IMR-90 (cell line): ENCODE results near the gene ANKHD1. TPM values are rescaled to one million over a fixed set of nuclear protein-coding genes. Genes with fewer than 3 reads are reported as not detected.

Source experiments
- ATAC-seq: fragments of 200-7000 bp; cut with Tn5 transposase; 2 replicates; pipeline ENCODE4 v1.9.1; 2020; ENCODE audit warnings: low read depth, mild to moderate bottlenecking, moderate library complexity
- BruUV-seq: library from RNA; stranded (reverse); fragments of 400-500 nt; replicated peaks from 2 replicates; lab custom pipeline; 2021; lab: Mats Ljungman, UMichigan
- CTCF ChIA-PET: fragments of 300-600 bp; formaldehyde crosslinking; extraction: SDS; loops from one replicate; lab custom pipeline; 2021; ENCODE audit warnings: antibody characterized with exemption; lab: Yijun Ruan, JAX
- POLR2A ChIA-PET: fragments of 300-600 bp; sonication (Branson Sonifier 250); formaldehyde crosslinking; loops from one replicate; lab custom pipeline; 2022; ENCODE audit warnings: antibody characterized with exemption; ENCODE audit not compliant: unreplicated experiment; lab: Charles Lee
- DNase-seq: peaks from one replicate; pipeline ENCODE4 v3.0.0; 2013
- H2AFZ ChIP-seq: replicated peaks from 2 replicates; pipeline ENCODE3; 2013; ENCODE audit warnings: low read length, mild to moderate bottlenecking; ENCODE audit not compliant: poor library complexity
- H2AK5ac ChIP-seq: 2 replicates; pipeline ENCODE4 v1.6.1; 2013; ENCODE audit warnings: low read depth, low read length, inconsistent platforms
- H2AK9ac ChIP-seq: replicated peaks from 2 replicates; pipeline ENCODE3; 2013; ENCODE audit warnings: mild to moderate bottlenecking, low read depth, low read length, moderate library complexity; ENCODE audit not compliant: poor library complexity
- H2BK120ac ChIP-seq: 2 replicates; pipeline ENCODE4 v1.6.1; 2013; ENCODE audit warnings: low read depth, low read length, inconsistent platforms
- H2BK15ac ChIP-seq: 3 replicates; pipeline ENCODE4 v1.6.1; 2013; ENCODE audit warnings: low read depth, low read length, inconsistent platforms
- H2BK20ac ChIP-seq: 2 replicates; pipeline ENCODE4 v1.6.1; 2013; ENCODE audit warnings: low read depth, mild to moderate bottlenecking, inconsistent platforms, low read length, moderate library complexity
- H2BK5ac ChIP-seq: 2 replicates; pipeline ENCODE4 v1.6.1; 2013; ENCODE audit warnings: mild to moderate bottlenecking, low read depth, low read length, inconsistent platforms; ENCODE audit not compliant: poor library complexity, severe bottlenecking
- H3K14ac ChIP-seq: replicated peaks from 2 replicates; pipeline ENCODE4 v1.6.1; 2013; ENCODE audit warnings: low read depth, low read length, inconsistent platforms
- H3K18ac ChIP-seq: 2 replicates; pipeline ENCODE4 v1.6.1; 2013; ENCODE audit warnings: low read depth, low read length, control low read depth
- H3K23ac ChIP-seq: 2 replicates; pipeline ENCODE4 v1.6.1; 2013; ENCODE audit warnings: low read depth, low read length, inconsistent platforms
- H3K27ac ChIP-seq: 2 replicates; pipeline ENCODE4 v1.5.1; 2013; ENCODE audit warnings: mild to moderate bottlenecking, control low read depth, low read length; ENCODE audit not compliant: insufficient read depth
- H3K27me3 ChIP-seq: 2 replicates; pipeline ENCODE4 v1.6.1; 2013; ENCODE audit warnings: low read length; ENCODE audit not compliant: control insufficient read depth, insufficient read depth
- H3K36me3 ChIP-seq: 2 replicates; pipeline ENCODE4 v1.6.1; 2013; ENCODE audit warnings: low read length, mixed read lengths; ENCODE audit not compliant: control insufficient read depth, insufficient read depth
- H3K4ac ChIP-seq: 2 replicates; pipeline ENCODE4 v1.6.1; 2013; ENCODE audit warnings: low read depth, low read length, inconsistent platforms
- H3K4me1 ChIP-seq: 2 replicates; pipeline ENCODE4 v1.6.1; 2013; ENCODE audit warnings: low read length, mixed read lengths; ENCODE audit not compliant: control insufficient read depth, insufficient read depth
- H3K4me2 ChIP-seq: 2 replicates; pipeline ENCODE4 v1.6.1; 2013; ENCODE audit warnings: low read depth, mild to moderate bottlenecking, control low read depth, low read length, moderate library complexity
- H3K4me3 ChIP-seq: 2 replicates; pipeline ENCODE4 v1.5.1; 2013; ENCODE audit warnings: low read depth, mild to moderate bottlenecking, control low read depth, low read length, moderate library complexity; ENCODE audit not compliant: insufficient read depth
- H3K56ac ChIP-seq: 2 replicates; pipeline ENCODE4 v1.6.1; 2013; ENCODE audit warnings: low read length, inconsistent platforms; ENCODE audit not compliant: insufficient read depth; ENCODE audit errors: extremely low read depth
- H3K79me1 ChIP-seq, 2 experiments: 2 replicates each; pipeline ENCODE4 v1.6.1; 2013; ENCODE audit warnings: low read length in 2 of 2, inconsistent platforms in 1 of 2, low read depth in 1 of 2
- H3K9ac ChIP-seq: 2 replicates; pipeline ENCODE4 v1.6.1; 2013; ENCODE audit warnings: low read depth, low read length, control low read depth
- H3K9me1 ChIP-seq: 2 replicates; pipeline ENCODE4 v1.6.1; 2013; ENCODE audit warnings: low read length, inconsistent platforms; ENCODE audit not compliant: insufficient read depth
- H3K9me3 ChIP-seq: 2 replicates; pipeline ENCODE4 v1.6.1; 2013; ENCODE audit warnings: low read length; ENCODE audit not compliant: control insufficient read depth, insufficient read depth
- H4K20me1 ChIP-seq: 2 replicates; pipeline ENCODE4 v1.6.1; 2013; ENCODE audit warnings: low read length, inconsistent platforms; ENCODE audit not compliant: insufficient read depth
- H4K5ac ChIP-seq: 2 replicates; pipeline ENCODE4 v1.6.1; 2013; ENCODE audit warnings: mild to moderate bottlenecking, low read depth, low read length, control low read depth
- H4K8ac ChIP-seq, 2 experiments: 2 replicates each; pipeline ENCODE4 v1.6.1; 2013; ENCODE audit warnings: low read depth in 2 of 2, low read length in 2 of 2, control low read depth in 1 of 2, inconsistent platforms in 1 of 2
- H4K91ac ChIP-seq: 2 replicates; pipeline ENCODE4 v1.6.1; 2013; ENCODE audit warnings: low read depth, low read length, inconsistent platforms; ENCODE audit not compliant: insufficient read depth
- CEBPB ChIP-seq: IDR thresholded peaks from 2 replicates; pipeline ENCODE4 v1.6.1; 2012; ENCODE audit warnings: low read depth, low read length, improper control_type of control experiment
- CHD1 ChIP-seq: IDR thresholded peaks from 2 replicates; pipeline ENCODE4 v1.6.1; 2012; ENCODE audit warnings: low read depth, low read length, improper control_type of control experiment
- FOS ChIP-seq: fragments of 150-350 bp; IDR thresholded peaks from 2 replicates; pipeline ENCODE4 v1.6.1; 2016; ENCODE audit warnings: low read depth, low read length
- MAZ ChIP-seq: IDR thresholded peaks from 2 replicates; pipeline ENCODE4 v1.6.1; 2012; ENCODE audit warnings: low read depth, mild to moderate bottlenecking, low read length, improper control_type of control experiment, moderate library complexity, borderline replicate concordance
- MXI1 ChIP-seq: IDR thresholded peaks from 2 replicates; pipeline ENCODE4 v1.6.1; 2012; ENCODE audit warnings: low read depth, mild to moderate bottlenecking, low read length, moderate library complexity, borderline replicate concordance
- NFE2L2 ChIP-seq: fragments of 150-350 bp; IDR thresholded peaks from 2 replicates; pipeline ENCODE4 v1.6.1; 2016; ENCODE audit warnings: low read depth, mild to moderate bottlenecking, low read length
- RCOR1 ChIP-seq: IDR thresholded peaks from 2 replicates; pipeline ENCODE4 v1.6.1; 2012; ENCODE audit warnings: mild to moderate bottlenecking, low read length, improper control_type of control experiment; ENCODE audit not compliant: insufficient replicate concordance
- WGBS, 2 experiments: methylation state at CpG; one replicate each; pipeline versions ENCODE4 v1.1.5 to v1.1.7; 2013; ENCODE audit warnings: missing lambda C conversion rate in 2 of 2; ENCODE audit not compliant: insufficient read length in 1 of 2; ENCODE audit errors: extremely low coverage in 2 of 2; 5-methylcytosine and 5-hydroxymethylcytosine counted together
- dilution Hi-C: fragments of 300-500 bp; cut with HindIII; formaldehyde crosslinking; loops from one replicate; pipeline ENCODE4 v1.14.3; 2018; ENCODE audit warnings: low sequenced_read_pairs; ENCODE audit not compliant: unreplicated experiment
- in situ Hi-C: fragments of 300-500 bp; cut with MboI; formaldehyde crosslinking; loops from 3 replicates; pipeline ENCODE4 v1.14.3; 2019; ENCODE audit warnings: low sequenced_read_pairs, inconsistent platforms, mixed read lengths
- intact Hi-C: fragments of 100-400 bp; cut with micrococcal nuclease; formaldehyde crosslinking; loops from 2 replicates; pipeline ENCODE4 v1.10.0; 2022
- polyA plus RNA-seq, 3 experiments: library from polyadenylated mRNA; depleted of rRNA; stranded (reverse); fragments of >200 nt; gene quantifications; 2 replicates each; pipeline ENCODE4 v1.2.3, GENCODE V29; 2012; ENCODE audit warnings: low replicate concordance in 1 of 3
- total RNA-seq: library from RNA; depleted of rRNA; stranded (reverse); fragments of >200 nt; gene quantifications from 2 replicates; pipeline ENCODE4 v1.2.3, GENCODE V29; 2012
- TF ChIP-seq, protein P1 (sequence below): fragments of 150-350 bp; IDR thresholded peaks from 2 replicates; pipeline ENCODE4 v1.6.1; 2017; ENCODE audit warnings: mild to moderate bottlenecking, antibody characterized with exemption, low read length, low read depth

ANKHD1 gene
- total and polyA plus RNA-seq, 2 of the 4 experiments (the other 2 are of a cell fraction) = 32.1 to 36.7 TPM

DNA sequence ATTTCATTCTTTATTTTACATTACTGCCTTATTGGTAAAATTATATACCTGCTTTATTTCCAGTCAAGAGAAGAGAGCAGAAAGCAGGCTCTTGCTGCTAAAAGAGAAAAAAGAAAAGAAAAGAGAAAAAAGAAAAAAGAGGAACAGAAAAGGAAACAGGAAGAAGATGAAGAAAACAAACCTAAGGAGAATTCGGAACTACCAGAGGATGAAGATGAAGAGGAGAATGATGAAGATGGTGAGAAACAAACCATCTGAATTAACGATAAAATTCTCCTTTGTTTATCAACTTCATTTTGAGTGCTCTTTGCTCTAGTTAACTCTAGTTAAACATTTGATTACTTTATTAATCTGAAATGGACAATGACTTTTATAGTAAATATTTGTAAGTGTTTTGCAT lies 122.4 kb downstream of the ANKHD1 start:
- no peaks in the 10 kb centered on the region for H3K9me3 ChIP-seq

More for the DNA sequence above, 122.4 kb downstream of the ANKHD1 start:
- TF ChIP-seq FOS = no peak
- no peak for TF ChIP-seq MXI1
- no peak for TF ChIP-seq RCOR1
- TF ChIP-seq, protein P1, sequence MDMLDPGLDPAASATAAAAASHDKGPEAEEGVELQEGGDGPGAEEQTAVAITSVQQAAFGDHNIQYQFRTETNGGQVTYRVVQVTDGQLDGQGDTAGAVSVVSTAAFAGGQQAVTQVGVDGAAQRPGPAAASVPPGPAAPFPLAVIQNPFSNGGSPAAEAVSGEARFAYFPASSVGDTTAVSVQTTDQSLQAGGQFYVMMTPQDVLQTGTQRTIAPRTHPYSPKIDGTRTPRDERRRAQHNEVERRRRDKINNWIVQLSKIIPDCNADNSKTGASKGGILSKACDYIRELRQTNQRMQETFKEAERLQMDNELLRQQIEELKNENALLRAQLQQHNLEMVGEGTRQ = no peak
- no peak for TF ChIP-seq NFE2L2
- no peak for TF ChIP-seq MAZ
- TF ChIP-seq CEBPB = no peak
- no peak for TF ChIP-seq CHD1
- Histone ChIP-seq H3K9me1 (0 out of 2 replicates have a peak, but pooled peaks cover 4% of the 10 kb centered on the region), H2AFZ (no peak overlapping the region), H3K4me3 (no peak overlapping the region), H3K4me2 (no peak overlapping the region), H3K23ac (no peak overlapping the region), H2AK5ac (no peak overlapping the region), H2BK5ac (no peak overlapping the region), H3K4ac (no peak overlapping the region), H3K36me3 (peaks cover 19% of the 10 kb centered on the region), H4K91ac (no peak overlapping the region), H4K8ac (no peak overlapping the region), H3K4me1 (no peaks in the 10 kb centered on the region), H3K27me3 (no peaks in the 10 kb centered on the region), H3K56ac (no peak overlapping the region), H3K18ac (no peak overlapping the region), H2BK15ac (no peak overlapping the region), H2AK9ac (no peak overlapping the region), H3K79me1 (no peaks in the 10 kb centered on the region), H4K5ac (no peak overlapping the region), H2BK20ac (no peak overlapping the region), H2BK120ac (no peak overlapping the region), H4K20me1 (no peaks in the 10 kb centered on the region), H3K14ac (no peak overlapping the region), H3K9ac (no peak overlapping the region), H3K27ac (no peak overlapping the region)
- CTCF ChIA-PET = no interaction called here
- no CpG with 5 or more reads among the region's 2 CpGs for WGBS, 2 experiments
- no peak for DNase-seq
- intact Hi-C loops (no loop called here), dilution Hi-C loops (no loop called here), in situ Hi-C loops (no loop called here)
- BruUV-seq = no TSS peak
- POLR2A ChIA-PET = no interaction called here
- no peak for ATAC-seq
